Measurements from ENCODE around the gene RHOD.

The RHOD gene

DNA sequence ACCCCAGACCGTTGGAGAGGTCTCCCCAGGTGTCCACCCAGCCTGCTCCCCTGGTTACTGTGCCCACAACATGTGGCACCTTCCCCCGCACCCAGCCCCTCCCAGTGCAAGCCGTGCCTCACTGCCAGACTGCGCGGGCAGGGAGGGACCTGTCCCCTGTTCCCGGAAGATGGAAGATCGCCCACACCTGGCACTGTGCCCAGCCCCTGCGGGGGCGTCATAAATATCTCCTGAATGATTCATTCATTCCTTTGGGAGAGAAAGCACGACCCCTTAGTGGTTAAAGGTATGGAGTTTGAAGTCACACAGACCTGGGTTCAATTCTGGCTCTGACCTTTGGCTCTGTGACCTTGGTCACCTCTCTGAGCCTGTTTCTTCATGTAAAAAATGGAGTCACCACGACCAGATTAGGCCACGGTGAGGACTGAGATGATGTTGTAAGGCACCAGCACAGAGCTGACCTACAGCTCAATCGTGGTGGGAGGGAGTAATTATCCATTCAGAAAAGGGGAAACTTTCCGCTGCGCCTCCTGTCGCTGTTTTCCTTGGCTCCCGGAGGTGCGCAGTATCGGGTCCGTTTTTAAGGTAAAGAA, 34.2 kb upstream of the RHOD start:
- H3K9ac ChIP-seq, result no peak overlapping the region
- 0 out of 22 replicates have a peak, but pooled peaks cover 0 to 6% (median 0%) of the 10 kb centered on the region in 11 experiments for H3K9me3 ChIP-seq (replicated peaks in 1 of 11)
- H3K4me2 ChIP-seq, result no peak overlapping the region
- no peak overlapping the region for H3K4me3 ChIP-seq
- H3K27ac ChIP-seq, result no peak overlapping the region
- H4K20me1 ChIP-seq, result peaks cover 0 to 73% (median 28%) of the 10 kb centered on the region in 11 experiments; a peak in 18 of 22 replicates
- peaks cover 43 to 79% (median 63%) of the 10 kb centered on the region in 11 experiments for H3K27me3 ChIP-seq
- no peaks in the 10 kb centered on the region for H3K36me3 ChIP-seq
- peaks cover 21 to 31% (median 24%) of the 10 kb centered on the region in 10 experiments for H3K4me1 ChIP-seq
- no peak for TF ChIP-seq Cebpa-rat (IDR thresholded peaks at IDR 0.05)

DNA sequence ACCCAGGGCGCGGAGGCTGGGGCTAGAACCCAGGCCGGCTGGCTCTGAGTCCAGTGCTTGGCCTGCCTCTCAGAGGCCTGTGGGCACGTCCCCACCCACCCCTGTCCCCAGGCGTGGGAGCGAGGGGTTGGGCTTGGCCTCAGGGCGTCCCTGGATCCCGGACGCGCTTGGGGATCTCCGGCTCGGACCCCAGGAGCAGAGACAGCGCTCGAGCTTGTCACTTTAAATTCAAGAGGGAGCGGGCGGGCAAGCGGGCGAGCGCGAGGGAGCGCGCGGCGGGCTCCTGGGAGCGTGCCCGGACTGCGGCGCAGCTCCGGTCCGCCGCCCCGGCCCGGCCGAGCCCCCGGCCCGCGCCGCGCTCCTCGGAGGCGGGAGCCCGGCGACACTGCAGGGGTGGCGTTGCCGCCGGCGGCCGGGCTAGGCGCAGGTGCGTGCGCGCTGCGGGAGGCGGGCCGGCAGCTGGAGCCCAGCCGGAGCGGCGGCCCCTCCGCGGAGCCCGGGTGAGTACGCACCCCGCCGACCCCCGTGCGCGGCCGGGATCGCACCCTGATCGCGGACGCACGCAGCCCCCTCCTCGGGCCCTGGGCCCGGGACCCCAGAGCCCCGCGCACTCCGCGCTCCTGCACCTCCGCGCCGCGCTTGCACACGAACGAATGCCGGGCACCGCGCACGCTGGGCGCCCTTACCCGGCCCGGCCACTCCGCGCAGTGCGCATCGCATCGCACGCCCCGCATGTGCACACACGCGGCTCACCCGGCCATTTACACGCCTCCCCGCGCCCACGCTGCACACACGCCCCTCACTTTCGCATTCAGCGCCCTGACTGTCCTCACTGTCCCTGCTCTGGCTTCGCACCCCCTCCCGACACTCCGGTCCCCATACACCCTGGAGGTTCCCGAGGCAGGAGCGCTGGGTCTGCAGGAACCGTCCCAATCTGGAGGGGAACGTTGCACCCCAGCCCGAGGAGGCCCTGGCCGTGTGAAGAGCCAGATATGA, 33.4 kb upstream of the RHOD start, which contains the start of gene SYT12:
TSS of gene SYT12 (plus strand) at position 174 of the 996 bp plus-strand sequence. CDS start 7,011 bp downstream, outside the sequence.
- H3K9ac ChIP-seq, result no peak within 1 kb of the TSS
- H4K20me1 ChIP-seq, result peaks cover 0 to 81% (median 28%) of the 10 kb centered on the region in 11 experiments; a peak in 18 of 22 replicates
- H3K9me3 ChIP-seq (replicated peaks in 1 of 11), result 0 out of 22 replicates have a peak, but pooled peaks cover 0 to 6% (median 0%) of the 10 kb centered on the region in 11 experiments
- no peaks in the 10 kb centered on the region for H3K36me3 ChIP-seq
- H3K27ac ChIP-seq, result no peak within 1 kb of the TSS
- H3K4me2 ChIP-seq, result peak within 1 kb of the TSS; percentile 49 to 84 (median 72)
- TF ChIP-seq Cebpa-rat (IDR thresholded peaks at IDR 0.05), result no peak
- H3K4me3 ChIP-seq, result no peak within 1 kb of the TSS
- peaks cover 27 to 39% (median 32%) of the 10 kb centered on the region in 10 experiments for H3K4me1 ChIP-seq
- peaks cover 43 to 87% (median 63%) of the 10 kb centered on the region in 11 experiments for H3K27me3 ChIP-seq

DNA sequence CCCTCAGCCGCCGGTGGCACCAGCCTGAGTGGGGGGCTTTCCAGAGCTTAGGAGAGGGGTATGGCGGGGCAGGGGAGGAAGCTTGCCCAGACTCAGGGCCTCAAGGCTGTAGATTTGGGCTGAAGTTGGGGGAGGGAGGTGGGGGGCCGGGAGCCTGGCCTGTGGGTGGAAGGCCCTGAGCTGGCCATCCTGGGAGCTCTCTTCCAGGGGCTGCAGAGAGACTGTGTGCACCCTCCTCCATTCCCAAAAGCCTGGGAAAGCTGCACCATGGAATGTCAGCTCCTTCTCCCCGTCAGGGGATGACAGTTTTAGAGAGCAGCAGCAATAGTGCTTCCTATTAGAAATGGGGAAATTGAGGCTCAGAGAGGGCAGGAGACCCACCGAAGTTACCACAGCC, 32.7 kb upstream of the RHOD start:
- Histone ChIP-seq H3K27ac (no peak overlapping the region), H3K4me1 (peaks cover 27 to 40% (median 35%) of the 10 kb centered on the region in 10 experiments), H3K4me3 (no peak overlapping the region), H3K4me2 (peak overlapping the region; percentile 49 to 84 (median 72)), H3K36me3 (no peaks in the 10 kb centered on the region), H3K27me3 (peaks cover 43 to 92% (median 67%) of the 10 kb centered on the region in 11 experiments), H4K20me1 (peaks cover 0 to 87% (median 28%) of the 10 kb centered on the region in 11 experiments; a peak in 18 of 22 replicates), H3K9me3 (replicated peaks in 1 of 11) (0 out of 22 replicates have a peak, but pooled peaks cover 0 to 4% (median 0%) of the 10 kb centered on the region in 11 experiments), H3K9ac (no peak overlapping the region)
- TF ChIP-seq Cebpa-rat (IDR thresholded peaks at IDR 0.05), result no peak

DNA sequence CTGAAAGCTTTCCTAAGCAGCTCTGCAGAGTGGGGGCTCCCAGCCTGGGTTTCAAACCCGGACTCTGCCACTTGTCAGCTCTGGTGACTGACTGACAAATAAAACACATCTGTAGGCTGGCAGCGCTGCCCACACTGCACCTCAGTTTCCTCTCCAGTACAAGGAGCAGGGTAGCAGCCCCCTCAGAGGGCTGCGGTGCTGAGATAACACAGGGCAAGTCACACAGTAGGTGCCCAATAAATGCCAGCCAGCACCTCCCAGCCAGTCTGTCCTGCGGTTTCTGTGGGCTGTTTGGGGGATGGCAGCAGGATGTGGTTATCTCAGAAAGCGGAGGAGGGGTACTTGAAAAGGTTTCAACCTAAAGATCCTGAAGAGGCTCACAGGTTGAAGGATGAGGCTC, 32.2 kb upstream of the RHOD start:
- H3K27me3 ChIP-seq, result peaks cover 43 to 95% (median 71%) of the 10 kb centered on the region in 11 experiments
- no peak overlapping the region for H3K9ac ChIP-seq
- H3K36me3 ChIP-seq, result no peaks in the 10 kb centered on the region
- H3K27ac ChIP-seq, result no peak overlapping the region
- peaks cover 27 to 40% (median 35%) of the 10 kb centered on the region in 10 experiments for H3K4me1 ChIP-seq
- no peaks in the 10 kb centered on the region for H3K9me3 ChIP-seq (replicated peaks in 1 of 11)
- no peak for TF ChIP-seq Cebpa-rat (IDR thresholded peaks at IDR 0.05)
- H3K4me3 ChIP-seq, result no peak overlapping the region
- peak overlapping the region; percentile 49 to 84 (median 72) for H3K4me2 ChIP-seq
- peaks cover 0 to 91% (median 28%) of the 10 kb centered on the region in 11 experiments; a peak in 18 of 22 replicates for H4K20me1 ChIP-seq

DNA sequence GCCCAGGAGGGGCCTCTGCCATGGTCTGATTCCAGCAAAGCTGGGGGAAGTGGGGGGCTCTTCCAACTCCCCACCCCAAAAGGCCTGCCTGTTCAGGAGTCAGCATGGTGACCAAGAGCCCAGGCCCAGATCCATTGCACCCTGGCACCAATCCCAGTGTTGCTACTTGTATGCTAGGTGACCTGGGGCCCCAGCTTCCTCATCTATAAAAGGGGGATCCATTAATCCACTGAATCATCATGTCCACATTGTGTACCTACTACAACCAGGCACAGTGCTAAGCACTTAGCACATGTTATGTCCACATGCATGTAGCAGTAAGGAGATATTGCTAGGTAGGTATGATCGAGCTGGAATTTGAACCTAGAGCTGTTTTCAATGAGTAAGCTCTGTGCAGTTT, 31.7 kb upstream of the RHOD start:
- Histone ChIP-seq H3K4me3 (no peak overlapping the region), H3K4me2 (peak overlapping the region; percentile 49 to 84 (median 72)), H3K27me3 (peaks cover 43 to 98% (median 71%) of the 10 kb centered on the region in 11 experiments), H3K4me1 (peaks cover 27 to 43% (median 37%) of the 10 kb centered on the region in 10 experiments), H3K27ac (no peak overlapping the region), H4K20me1 (peaks cover 0 to 94% (median 28%) of the 10 kb centered on the region in 11 experiments; a peak in 18 of 22 replicates), H3K9ac (no peak overlapping the region), H3K36me3 (no peaks in the 10 kb centered on the region), H3K9me3 (replicated peaks in 1 of 11) (no peaks in the 10 kb centered on the region)
- no peak for TF ChIP-seq Cebpa-rat (IDR thresholded peaks at IDR 0.05)

DNA sequence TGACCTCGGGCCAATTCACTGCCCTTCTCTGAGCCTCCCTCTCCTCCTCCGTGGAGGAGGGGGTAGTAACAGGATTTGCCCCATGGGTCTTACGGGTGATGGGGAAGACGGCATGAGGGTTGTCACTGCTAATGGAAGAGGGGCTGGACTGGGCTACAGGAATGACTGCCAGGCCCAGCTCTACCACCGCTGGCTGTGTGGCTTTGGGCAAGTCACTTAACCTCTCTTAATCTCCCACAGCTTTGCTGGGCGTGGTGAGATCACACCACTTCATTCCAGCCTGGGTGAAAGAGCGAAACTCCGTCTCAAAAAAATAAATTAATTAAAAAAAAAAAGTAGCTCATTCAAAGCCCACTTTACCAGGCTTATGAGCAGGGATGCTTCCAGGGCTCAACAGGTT, 30.9 kb upstream of the RHOD start:
- 0 out of 22 replicates have a peak overlapping the region, but pooled peaks of 1 of the 11 experiments have one; percentile 74 for H3K4me2 ChIP-seq
- no peaks in the 10 kb centered on the region for H3K9me3 ChIP-seq (replicated peaks in 1 of 11)
- peaks cover 43 to 98% (median 68%) of the 10 kb centered on the region in 11 experiments for H3K27me3 ChIP-seq
- peaks cover 0 to 94% (median 28%) of the 10 kb centered on the region in 11 experiments; a peak in 18 of 22 replicates for H4K20me1 ChIP-seq
- H3K27ac ChIP-seq, result no peak overlapping the region
- peaks cover 27 to 50% (median 43%) of the 10 kb centered on the region in 10 experiments for H3K4me1 ChIP-seq
- no peaks in the 10 kb centered on the region for H3K36me3 ChIP-seq
- no peak overlapping the region for H3K4me3 ChIP-seq
- no peak for TF ChIP-seq Cebpa-rat (IDR thresholded peaks at IDR 0.05)
- H3K9ac ChIP-seq, result no peak overlapping the region

DNA sequence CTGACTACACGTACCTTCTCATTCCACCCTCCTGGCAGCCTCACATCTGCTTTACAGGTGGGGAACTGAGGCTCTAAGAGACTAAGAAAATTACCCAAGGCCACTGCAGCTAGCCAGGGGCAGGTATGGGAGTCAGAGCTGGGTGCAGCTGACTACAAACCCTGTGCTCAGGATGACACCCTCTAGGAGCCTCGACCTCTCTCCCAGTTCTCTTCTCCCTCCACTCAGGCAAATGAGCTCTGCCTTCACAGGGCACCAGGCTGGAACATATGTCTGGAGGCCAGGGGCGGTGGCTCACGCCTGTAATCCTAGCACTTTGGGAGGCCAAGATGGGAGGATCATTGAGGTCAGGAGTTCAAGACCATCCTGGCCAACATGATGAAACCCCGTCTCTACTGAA, 29.7 kb upstream of the RHOD start:
- H3K27me3 ChIP-seq, result peaks cover 42 to 95% (median 58%) of the 10 kb centered on the region in 11 experiments
- no peak overlapping the region for H3K9ac ChIP-seq
- H3K27ac ChIP-seq, result no peak overlapping the region
- no peaks in the 10 kb centered on the region for H3K36me3 ChIP-seq
- TF ChIP-seq Cebpa-rat (IDR thresholded peaks at IDR 0.05), result no peak
- H3K4me3 ChIP-seq, result no peak overlapping the region
- peaks cover 0 to 87% (median 28%) of the 10 kb centered on the region in 11 experiments; a peak in 18 of 22 replicates for H4K20me1 ChIP-seq
- peaks cover 36 to 54% (median 48%) of the 10 kb centered on the region in 10 experiments for H3K4me1 ChIP-seq
- peak overlapping the region in 1 of 11 experiments; percentile 65; a peak in 2 of 22 replicates for H3K4me2 ChIP-seq
- no peaks in the 10 kb centered on the region for H3K9me3 ChIP-seq (replicated peaks in 1 of 11)

DNA sequence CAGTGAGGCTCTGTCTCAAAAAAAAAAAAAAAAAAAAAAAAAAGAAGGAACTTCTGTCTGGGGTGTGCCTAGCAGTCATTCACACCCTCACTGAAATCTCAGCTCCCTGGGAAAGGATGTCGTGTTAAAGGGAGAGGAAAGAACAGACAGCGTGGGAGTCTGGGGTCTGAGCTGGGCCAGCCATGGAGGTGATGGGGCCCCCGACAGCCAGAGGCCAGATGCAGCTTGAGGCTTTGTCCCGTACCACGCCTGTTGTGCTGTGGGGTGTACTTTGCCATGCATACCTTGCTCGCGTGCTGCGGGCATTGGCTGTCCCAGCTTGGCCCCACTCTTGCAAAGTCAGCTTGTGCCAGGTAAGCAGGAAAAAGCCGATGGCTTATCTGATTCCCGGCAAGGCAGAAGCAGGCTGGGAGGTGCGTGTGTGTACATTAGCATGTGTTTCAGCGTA, 29.1 kb upstream of the RHOD start:
- Histone ChIP-seq H3K4me1 (peaks cover 40 to 55% (median 51%) of the 10 kb centered on the region in 10 experiments), H3K4me3 (no peak overlapping the region), H3K9me3 (replicated peaks in 1 of 11) (no peaks in the 10 kb centered on the region), H3K4me2 (peak overlapping the region; percentile 15 to 72 (median 55)), H3K36me3 (no peaks in the 10 kb centered on the region), H4K20me1 (peaks cover 0 to 82% (median 28%) of the 10 kb centered on the region in 11 experiments; a peak in 18 of 22 replicates), H3K9ac (no peak overlapping the region), H3K27ac (no peak overlapping the region), H3K27me3 (peaks cover 36 to 89% (median 53%) of the 10 kb centered on the region in 11 experiments)
- no peak for TF ChIP-seq Cebpa-rat (IDR thresholded peaks at IDR 0.05)

Measured in BLaER1 treated with 17β-estradiol and CSF1 and Interleukin-3, amounts not matched to agents 10 nM and 100 nM (cell line).